ENCODE measurements around the gene SORD. TPM values are rescaled to one million over a fixed set of nuclear protein-coding genes. Genes with fewer than 3 reads are reported as not detected.

SORD gene
- total RNA-seq, 1 experiment from 2014 or later: 116 TPM

- no peak for ATAC-seq
These were observed 70.8 kb downstream of the SORD start for GRCh38 chr15:45093622-45094357.

More at GRCh38 chr15:45093622-45094357, 70.8 kb downstream of the SORD start:
- H3K4me1 ChIP-seq (ENCODE audit: control insufficient read depth in 1 of 2, insufficient read depth in 2 of 2, low read length in 2 of 2): peaks cover 0 to 3% of the 10 kb centered on the region in 2 experiments; a peak in 1 of 4 replicates
- H3K9me2 ChIP-seq (ENCODE audit: insufficient read depth): no peaks in the 10 kb centered on the region
- no peak for DNase-seq (ENCODE audit: low read depth, low spot score)
- H3K4me3 ChIP-seq (replicated peaks in 1 of 2; ENCODE audit: low read depth in 1 of 2, low read length in 2 of 2): no peak overlapping the region
- H3K9ac ChIP-seq (ENCODE audit: low read length): no peak overlapping the region
- H3K36me3 ChIP-seq (ENCODE audit: control insufficient read depth in 1 of 2, insufficient read depth in 2 of 2, low read length in 2 of 2): no peaks in the 10 kb centered on the region
- H3K27ac ChIP-seq (ENCODE audit: low read depth, low read length): no peak overlapping the region
- intact Hi-C loops (cut with micrococcal nuclease): no loop called here
- TF ChIP-seq TCF7L2 (IDR thresholded peaks at IDR 0.05; ENCODE audit: borderline replicate concordance, extremely low read depth, insufficient read depth, insufficient read length): no peak
- no peak for TF ChIP-seq ELF1 (IDR thresholded peaks at IDR 0.05; ENCODE audit: borderline replicate concordance, low read depth)
- TF ChIP-seq EZH2 (IDR thresholded peaks at IDR 0.05): no peak
- no peak for TF ChIP-seq POLR2A (IDR thresholded peaks at IDR 0.05; ENCODE audit: borderline replicate concordance, extremely low read depth, insufficient read depth, insufficient read length)
- TF ChIP-seq EZH2phosphoT487 (IDR thresholded peaks at IDR 0.05; ENCODE audit: borderline replicate concordance): no peak
- TF ChIP-seq ZBTB33 (IDR thresholded peaks at IDR 0.05; ENCODE audit: extremely low read depth, insufficient replicate concordance, low read length): no peak
- TF ChIP-seq ZFX (IDR thresholded peaks at IDR 0.05): no peak
- TF ChIP-seq CBX3 (IDR thresholded peaks at IDR 0.05; ENCODE audit: low read depth): no peak
- TF ChIP-seq POLR2AphosphoS5 (IDR thresholded peaks at IDR 0.05; ENCODE audit: low read depth, low read length): no peak
- no peak overlapping the region for H3K4me2 ChIP-seq (ENCODE audit: low read length)
- H4K20me1 ChIP-seq (ENCODE audit: insufficient read depth): no peaks in the 10 kb centered on the region
- ChIA-PET POLR2A (no interaction called here), RAD21 (ENCODE audit: low non-redundant PET in 1 of 2, low total read pairs in 2 of 2, uncharacterized antibody in 2 of 2, unreplicated experiment in 2 of 2) (no interaction called here), CTCF (no interaction called here)
- no peaks in the 10 kb centered on the region for H3K79me2 ChIP-seq (ENCODE audit: insufficient read depth, low read length)
- H3K27me3 ChIP-seq (ENCODE audit: insufficient read depth, low read length): peaks cover 14% of the 10 kb centered on the region; the same call in 1 of the 2 replicates
- H2AFZ ChIP-seq (ENCODE audit: low read depth, low read length, poor library complexity, severe bottlenecking): no peak overlapping the region
- no peaks in the 10 kb centered on the region for H3K9me3 ChIP-seq (ENCODE audit: control insufficient read depth in 1 of 2, insufficient read depth in 1 of 2, low read depth in 1 of 2, low read length in 2 of 2)
- BruUV-seq (replicated peaks): no TSS peak

All from HCT116 (cell line).